ENCODE data around the gene GPR50.

GPR50 gene

DNA sequence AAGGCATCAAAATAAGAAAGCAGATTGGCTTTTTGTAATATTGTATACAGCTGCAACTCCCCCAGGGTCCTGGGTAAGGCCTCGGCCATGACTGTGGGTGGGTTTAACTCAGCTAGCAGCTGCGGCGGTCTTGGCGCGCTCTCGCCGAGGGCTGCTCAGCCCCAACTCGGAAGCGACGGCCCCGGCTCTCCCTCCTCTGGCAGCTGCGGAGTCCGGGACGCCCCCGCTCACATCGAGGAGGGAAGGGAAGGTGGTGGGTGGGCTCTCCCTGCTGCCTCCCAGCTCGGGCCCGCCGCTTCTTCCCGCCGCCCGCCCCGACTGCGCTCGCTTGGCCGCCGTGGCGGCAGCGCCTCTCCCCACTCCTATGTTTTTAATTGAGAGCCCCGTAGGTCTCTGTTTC, 51.2 kb downstream of the GPR50 start:
- DNase-seq (ENCODE audit: low read depth): no peak

DNA sequence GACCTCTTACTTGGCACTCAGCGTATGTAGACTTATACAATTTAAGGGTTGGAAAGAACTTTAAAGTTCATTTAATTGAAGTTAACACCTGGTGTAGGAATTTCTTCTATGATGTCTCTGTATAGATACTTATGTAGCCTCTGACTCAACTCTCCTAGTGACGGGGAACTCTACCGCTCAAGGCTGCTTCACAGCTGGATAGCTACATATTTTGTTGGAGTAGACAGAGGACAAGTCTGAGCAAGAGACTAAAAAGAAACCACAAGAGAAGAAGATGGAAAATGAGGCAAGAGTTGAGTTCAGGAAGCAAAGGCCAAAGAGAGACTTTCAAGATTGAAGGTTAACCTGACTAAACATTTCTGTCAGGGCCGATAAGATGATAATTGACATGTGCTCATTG, 52.6 kb downstream of the GPR50 start:
- DNase-seq (ENCODE audit: low read depth): no peak

Measured in stimulated activated CD8-positive, alpha-beta memory T cell treated with anti-CD3 and anti-CD28 coated beads, Interleukin-7, amount 100 ng/mL, for 24 hours (primary cell).